Measurements from ENCODE around the gene ELL3.

The ELL3 gene

DNA sequence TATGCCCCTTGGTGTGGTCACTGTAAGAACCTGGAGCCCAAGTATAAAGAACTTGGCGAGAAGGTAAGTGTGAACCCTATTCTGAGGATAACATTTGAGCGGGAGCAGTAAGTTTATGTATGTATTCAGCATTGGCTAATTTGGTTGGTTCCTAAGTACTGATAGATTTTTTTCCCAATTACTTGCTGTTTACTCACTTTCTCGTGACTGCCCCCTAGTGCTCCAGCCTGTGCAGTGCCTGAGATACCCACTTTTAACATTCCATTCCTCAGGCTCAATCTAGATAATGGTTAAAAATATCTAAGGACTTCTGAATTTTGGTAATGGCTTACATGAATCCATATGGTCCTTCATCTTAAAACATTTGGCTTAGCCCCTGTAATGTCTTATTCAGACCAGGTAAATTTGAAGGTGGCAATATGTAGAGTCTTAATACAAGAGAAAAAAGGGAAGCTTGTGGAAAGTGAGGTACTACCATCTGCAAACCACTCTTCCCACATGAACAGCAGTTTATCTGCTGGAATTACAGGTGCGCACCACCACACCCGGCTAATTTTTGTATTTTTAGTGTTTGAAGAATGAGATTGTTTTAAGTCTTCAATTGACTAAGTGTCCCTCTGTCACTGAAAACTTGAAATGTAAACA lies 7.1 kb downstream of the ELL3 start:
- H3K36me3 ChIP-seq (replicated peaks; ENCODE audit: insufficient read depth, low read length), result peaks cover 12% of the 10 kb centered on the region
- H3K4me2 ChIP-seq (ENCODE audit: low read depth, low read length), result no peak overlapping the region
- DNase-seq, result peak; percentile 46

DNA sequence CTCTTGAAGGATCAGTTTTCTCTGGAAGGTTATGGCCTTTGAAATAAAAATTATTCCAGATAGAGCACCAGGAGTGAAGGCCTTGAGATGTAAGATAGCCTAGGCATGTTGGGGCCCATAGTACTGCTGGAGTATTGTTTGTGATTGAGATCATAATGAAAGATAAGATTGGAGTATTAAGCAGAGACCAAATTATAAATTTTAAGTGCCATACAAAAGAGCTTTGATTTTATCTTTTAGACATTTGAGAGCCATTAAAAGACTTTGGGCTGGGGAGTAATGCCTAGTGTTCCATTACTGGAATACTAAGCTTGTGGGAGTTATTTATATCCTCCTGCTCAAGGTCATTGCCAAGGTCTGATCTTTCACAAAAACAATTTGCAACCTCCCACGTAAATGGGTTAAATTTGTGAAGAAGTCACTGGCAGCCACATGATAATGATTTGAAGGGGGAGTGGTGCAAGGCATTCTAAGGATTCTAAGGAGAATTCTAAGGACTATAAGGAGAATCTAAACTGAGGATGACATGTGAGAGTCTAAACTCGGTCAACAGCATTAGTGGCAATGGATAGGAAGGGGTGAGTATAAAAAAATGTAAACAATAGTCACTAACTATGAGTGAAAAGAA lies 12.8 kb downstream of the ELL3 start:
- Histone ChIP-seq H3K9me2 (replicated peaks; ENCODE audit: insufficient read depth, low read length) (no peaks in the 10 kb centered on the region), H3K9ac (ENCODE audit: low read length) (no peak overlapping the region), H3K9me3 (replicated peaks; ENCODE audit: insufficient read depth, low read length) (no peaks in the 10 kb centered on the region), H4K20me1 (ENCODE audit: insufficient read depth, low read length) (no peaks in the 10 kb centered on the region), H3F3A (ENCODE audit: insufficient read depth, low read length) (no peaks in the 10 kb centered on the region), H3K36me3 (replicated peaks; ENCODE audit: insufficient read depth, low read length) (peaks cover 4% of the 10 kb centered on the region; the same call in 1 of the 2 replicates), H3K27ac (ENCODE audit: low read length) (no peak overlapping the region), H3K79me2 (ENCODE audit: low read length) (peaks cover 3% of the 10 kb centered on the region; the same call in 1 of the 2 replicates), H3K4me1 (ENCODE audit: low read length) (no peaks in the 10 kb centered on the region), H3K4me2 (ENCODE audit: low read depth, low read length) (no peak overlapping the region), H2AFZ (ENCODE audit: low read length) (no peak overlapping the region), H3K4me3 (ENCODE audit: low read length) (no peak overlapping the region), H3K27me3 (replicated peaks; ENCODE audit: insufficient read depth, low read length) (no peaks in the 10 kb centered on the region)
- no peak for TF ChIP-seq EZH2phosphoT487 (IDR thresholded peaks at IDR 0.05; ENCODE audit: low read length)
- TF ChIP-seq CTCF (IDR thresholded peaks at IDR 0.05; ENCODE audit: low read length), result no peak
- no peak for TF ChIP-seq EZH2 (optimal IDR thresholded peaks at IDR 0.05; ENCODE audit: low read depth, low read length)
- DNase-seq, result no peak

More for the DNA sequence above, 7.1 kb downstream of the ELL3 start:
- H3K9me3 ChIP-seq (replicated peaks; ENCODE audit: insufficient read depth, low read length), result no peaks in the 10 kb centered on the region
- H3K27me3 ChIP-seq (replicated peaks; ENCODE audit: insufficient read depth, low read length), result no peaks in the 10 kb centered on the region
- H3K4me1 ChIP-seq (ENCODE audit: low read length), result no peaks in the 10 kb centered on the region
- no peaks in the 10 kb centered on the region for H3K79me2 ChIP-seq (ENCODE audit: low read length)
- no peaks in the 10 kb centered on the region for H3K9me2 ChIP-seq (replicated peaks; ENCODE audit: insufficient read depth, low read length)
- H3K27ac ChIP-seq (ENCODE audit: low read length), result no peak overlapping the region
- no peak overlapping the region for H3K9ac ChIP-seq (ENCODE audit: low read length)
- TF ChIP-seq EZH2 (optimal IDR thresholded peaks at IDR 0.05; ENCODE audit: low read depth, low read length), result no peak
- TF ChIP-seq CTCF (IDR thresholded peaks at IDR 0.05; ENCODE audit: low read length), result peak; percentile 79
- 0 out of 2 replicates have a peak, but pooled peaks cover 4% of the 10 kb centered on the region for H3F3A ChIP-seq (ENCODE audit: insufficient read depth, low read length)
- H4K20me1 ChIP-seq (ENCODE audit: insufficient read depth, low read length), result no peaks in the 10 kb centered on the region; the same call in 1 of the 2 replicates
- H2AFZ ChIP-seq (ENCODE audit: low read length), result no peak overlapping the region
- no peak overlapping the region for H3K4me3 ChIP-seq (ENCODE audit: low read length)

- H3K36me3 ChIP-seq (replicated peaks; ENCODE audit: insufficient read depth, low read length), result peaks cover 4% of the 10 kb centered on the region; the same call in 1 of the 2 replicates
- H2AFZ ChIP-seq (ENCODE audit: low read length), result no peak overlapping the region
- no peak overlapping the region for H3K4me3 ChIP-seq (ENCODE audit: low read length)
- H3K9ac ChIP-seq (ENCODE audit: low read length), result no peak overlapping the region
- H3K79me2 ChIP-seq (ENCODE audit: low read length), result peaks cover 11% of the 10 kb centered on the region; the same call in 1 of the 2 replicates
- H3F3A ChIP-seq (ENCODE audit: insufficient read depth, low read length), result no peaks in the 10 kb centered on the region
- H3K27ac ChIP-seq (ENCODE audit: low read length), result no peak overlapping the region
- H3K4me1 ChIP-seq (ENCODE audit: low read length), result no peaks in the 10 kb centered on the region
- H3K9me2 ChIP-seq (replicated peaks; ENCODE audit: insufficient read depth, low read length), result no peaks in the 10 kb centered on the region
- no peak for TF ChIP-seq CTCF (IDR thresholded peaks at IDR 0.05; ENCODE audit: low read length)
- TF ChIP-seq EZH2 (optimal IDR thresholded peaks at IDR 0.05; ENCODE audit: low read depth, low read length), result no peak
- TF ChIP-seq EZH2phosphoT487 (IDR thresholded peaks at IDR 0.05; ENCODE audit: low read length), result no peak
- H4K20me1 ChIP-seq (ENCODE audit: insufficient read depth, low read length), result no peaks in the 10 kb centered on the region
- DNase-seq, result no peak
- no peaks in the 10 kb centered on the region for H3K27me3 ChIP-seq (replicated peaks; ENCODE audit: insufficient read depth, low read length)
- H3K4me2 ChIP-seq (ENCODE audit: low read depth, low read length), result no peak overlapping the region
- H3K9me3 ChIP-seq (replicated peaks; ENCODE audit: insufficient read depth, low read length), result no peaks in the 10 kb centered on the region
These were observed 13.9 kb downstream of the ELL3 start for GRCh38 chr15:43762824-43763223.

All from MM.1S (cell line).